Muscle layer of duodenum (tissue), 2 donors: ENCODE results near the gene ASZ1.

Experiments used
- H3K27ac ChIP-seq: one replicate; pipeline ENCODE4 v1.7.0; 2013; ENCODE audit warnings: mild to moderate bottlenecking, low read length
- H3K27me3 ChIP-seq: one replicate; pipeline ENCODE4 v1.7.0; 2013; ENCODE audit warnings: low read depth, mild to moderate bottlenecking, control low read depth, low read length
- H3K36me3 ChIP-seq, 2 donors: one replicate each; pipeline ENCODE4 v1.7.0; 2013; ENCODE audit warnings: low read length in 2 of 2, control low read depth in 1 of 2, mild to moderate bottlenecking in 1 of 2; ENCODE audit not compliant: insufficient read depth in 2 of 2, control insufficient read depth in 1 of 2
- H3K4me1 ChIP-seq, 2 donors: one replicate each; pipeline ENCODE4 v1.7.0; 2013; ENCODE audit warnings: low read length in 2 of 2, mild to moderate bottlenecking in 2 of 2, control low read depth in 1 of 2, moderate library complexity in 1 of 2; ENCODE audit not compliant: insufficient read depth in 2 of 2, control insufficient read depth in 1 of 2
- H3K4me3 ChIP-seq, 2 donors: one replicate each; pipeline ENCODE4 v1.7.0; 2013; ENCODE audit warnings: low read length in 2 of 2, low read depth in 1 of 2, mild to moderate bottlenecking in 1 of 2
- H3K9me3 ChIP-seq, 2 donors: one replicate each; pipeline ENCODE4 v1.7.0; 2013; ENCODE audit warnings: low read length in 2 of 2, control low read depth in 1 of 2, mild to moderate bottlenecking in 1 of 2; ENCODE audit not compliant: control insufficient read depth in 1 of 2
- donor health status: healthy.

ASZ1 gene

GRCh38 chr7:117381362-117381761 is 45.9 kb downstream of the ASZ1 start:
- Histone ChIP-seq H3K36me3 (no peaks in the 10 kb centered on the region), H3K27ac (no peak overlapping the region), H3K27me3 (no peaks in the 10 kb centered on the region)

GRCh38 chr7:117375380-117375779 is 51.9 kb downstream of the ASZ1 start:
- H3K4me3 ChIP-seq, result no peak overlapping the region

More at GRCh38 chr7:117381362-117381761, 45.9 kb downstream of the ASZ1 start:
- Histone ChIP-seq H3K4me1 (no peaks in the 10 kb centered on the region), H3K4me3 (no peak overlapping the region), H3K9me3 (no peaks in the 10 kb centered on the region)

GRCh38 chr7:117372073-117372472 is 55.2 kb downstream of the ASZ1 start:
- Histone ChIP-seq H3K27me3 (no peaks in the 10 kb centered on the region), H3K36me3 (no peaks in the 10 kb centered on the region), H3K4me3 (no peak overlapping the region), H3K27ac (no peak overlapping the region), H3K9me3 (no peaks in the 10 kb centered on the region), H3K4me1 (no peaks in the 10 kb centered on the region)

More at GRCh38 chr7:117375380-117375779, 51.9 kb downstream of the ASZ1 start:
- Histone ChIP-seq H3K27ac (no peak overlapping the region), H3K9me3 (no peaks in the 10 kb centered on the region), H3K36me3 (no peaks in the 10 kb centered on the region), H3K4me1 (no peaks in the 10 kb centered on the region), H3K27me3 (no peaks in the 10 kb centered on the region)

- H3K4me3 ChIP-seq, result no peak overlapping the region
- H3K27ac ChIP-seq, result no peak overlapping the region
- H3K36me3 ChIP-seq, result no peaks in the 10 kb centered on the region
- H3K27me3 ChIP-seq, result no peaks in the 10 kb centered on the region
- no peaks in the 10 kb centered on the region for H3K4me1 ChIP-seq
- H3K9me3 ChIP-seq, result no peaks in the 10 kb centered on the region
These were observed 62.8 kb downstream of the ASZ1 start for GRCh38 chr7:117364339-117365080.

GRCh38 chr7:117362294-117362888 is 64.9 kb downstream of the ASZ1 start:
- H3K9me3 ChIP-seq, result no peaks in the 10 kb centered on the region
- H3K4me3 ChIP-seq, result no peak overlapping the region
- H3K36me3 ChIP-seq, result no peaks in the 10 kb centered on the region
- H3K27me3 ChIP-seq, result no peaks in the 10 kb centered on the region
- no peak overlapping the region for H3K27ac ChIP-seq
- H3K4me1 ChIP-seq, result no peaks in the 10 kb centered on the region

- H3K9me3 ChIP-seq, result no peaks in the 10 kb centered on the region
- no peaks in the 10 kb centered on the region for H3K27me3 ChIP-seq
- no peaks in the 10 kb centered on the region for H3K36me3 ChIP-seq
- no peak overlapping the region for H3K4me3 ChIP-seq
- no peaks in the 10 kb centered on the region for H3K4me1 ChIP-seq
- no peak overlapping the region for H3K27ac ChIP-seq
These were observed 77.3 kb downstream of the ASZ1 start for GRCh38 chr7:117350027-117350426.

- Histone ChIP-seq H3K36me3 (no peaks in the 10 kb centered on the region), H3K9me3 (no peaks in the 10 kb centered on the region), H3K27me3 (no peaks in the 10 kb centered on the region), H3K4me1 (no peaks in the 10 kb centered on the region), H3K4me3 (no peak overlapping the region), H3K27ac (no peak overlapping the region)
These were observed 77.7 kb downstream of the ASZ1 start for GRCh38 chr7:117349570-117349969.

GRCh38 chr7:117347962-117348672 is 79.2 kb downstream of the ASZ1 start:
- no peaks in the 10 kb centered on the region for H3K36me3 ChIP-seq
- H3K4me1 ChIP-seq, result no peaks in the 10 kb centered on the region
- no peaks in the 10 kb centered on the region for H3K9me3 ChIP-seq

GRCh38 chr7:117347480-117347879 is 79.8 kb downstream of the ASZ1 start:
- Histone ChIP-seq H3K4me3 (no peak overlapping the region), H3K27ac (no peak overlapping the region), H3K9me3 (no peaks in the 10 kb centered on the region), H3K4me1 (no peaks in the 10 kb centered on the region), H3K36me3 (no peaks in the 10 kb centered on the region), H3K27me3 (no peaks in the 10 kb centered on the region)

More at GRCh38 chr7:117347962-117348672, 79.2 kb downstream of the ASZ1 start:
- Histone ChIP-seq H3K27me3 (no peaks in the 10 kb centered on the region), H3K27ac (no peak overlapping the region), H3K4me3 (no peak overlapping the region)

- H3K4me3 ChIP-seq, result no peak overlapping the region
- no peaks in the 10 kb centered on the region for H3K4me1 ChIP-seq
- no peaks in the 10 kb centered on the region for H3K27me3 ChIP-seq
- no peaks in the 10 kb centered on the region for H3K36me3 ChIP-seq
- H3K9me3 ChIP-seq, result no peaks in the 10 kb centered on the region
- no peak overlapping the region for H3K27ac ChIP-seq
These were observed 81.1 kb downstream of the ASZ1 start for GRCh38 chr7:117346161-117346560.

GRCh38 chr7:117338020-117338419 is 89.3 kb downstream of the ASZ1 start:
- Histone ChIP-seq H3K27ac (no peak overlapping the region), H3K36me3 (no peaks in the 10 kb centered on the region), H3K4me1 (no peaks in the 10 kb centered on the region), H3K27me3 (no peaks in the 10 kb centered on the region), H3K4me3 (no peak overlapping the region), H3K9me3 (no peaks in the 10 kb centered on the region)
